GM21360 (cell line): ENCODE measurements around the gene AADACL2.
"Not testable (repeated sequence)": the region's sequence is repeated elsewhere in the genome, so short reads cannot be mapped to it uniquely, and the experiment has no call there.

Experiments used
- ATAC-seq: cut with Tn5 transposase; IDR thresholded peaks from one replicate; pipeline ENCODE4 v1.9.1; 2021; ENCODE audit warnings: mild to moderate bottlenecking, moderate library complexity; ENCODE audit not compliant: unreplicated experiment

AADACL2 gene

GRCh38 chr3:151764699-151765098 lies 31.0 kb downstream of the AADACL2 start:
- ATAC-seq = not testable (repeated sequence)

GRCh38 chr3:151765685-151766084 lies 32.0 kb downstream of the AADACL2 start:
- no peak for ATAC-seq

- ATAC-seq = no peak
Observed at GRCh38 chr3:151766454-151766853, 32.7 kb downstream of the AADACL2 start.

GRCh38 chr3:151768393-151768930 lies 34.7 kb downstream of the AADACL2 start:
- ATAC-seq = no peak

GRCh38 chr3:151769175-151769574 lies 35.4 kb downstream of the AADACL2 start:
- ATAC-seq = no peak

- no peak for ATAC-seq
Observed at GRCh38 chr3:151770956-151771355, 37.2 kb downstream of the AADACL2 start.

- no peak for ATAC-seq
Observed at GRCh38 chr3:151772825-151773480, 39.2 kb downstream of the AADACL2 start.

GRCh38 chr3:151774235-151774634 lies 40.5 kb downstream of the AADACL2 start:
- ATAC-seq = no peak

- ATAC-seq = no peak
Observed at GRCh38 chr3:151774910-151775309, 41.2 kb downstream of the AADACL2 start.

GRCh38 chr3:151775314-151776258 lies 41.9 kb downstream of the AADACL2 start:
- no peak for ATAC-seq

GRCh38 chr3:151776259-151776740 lies 42.6 kb downstream of the AADACL2 start:
- ATAC-seq = no peak

GRCh38 chr3:151777880-151778279 lies 44.2 kb downstream of the AADACL2 start:
- no peak for ATAC-seq

- no peak for ATAC-seq
Observed at GRCh38 chr3:151787626-151788025, 53.9 kb downstream of the AADACL2 start.

GRCh38 chr3:151788401-151788800 lies 54.7 kb downstream of the AADACL2 start:
- no peak for ATAC-seq

GRCh38 chr3:151789853-151790463 lies 56.2 kb downstream of the AADACL2 start:
- ATAC-seq = no peak

- not testable (repeated sequence) for ATAC-seq
Observed at GRCh38 chr3:151790763-151791162, 57.0 kb downstream of the AADACL2 start.

GRCh38 chr3:151792411-151792810 lies 58.7 kb downstream of the AADACL2 start:
- ATAC-seq = no peak

- ATAC-seq = no peak
Observed at GRCh38 chr3:151793636-151794035, 59.9 kb downstream of the AADACL2 start.

- ATAC-seq = no peak
Observed at GRCh38 chr3:151794080-151794479, 60.4 kb downstream of the AADACL2 start.

- no peak for ATAC-seq
Observed at GRCh38 chr3:151795276-151795675, 61.5 kb downstream of the AADACL2 start.

GRCh38 chr3:151796105-151796680 lies 62.5 kb downstream of the AADACL2 start:
- ATAC-seq = no peak
